Fibroblast of villous mesenchyme (primary cell): ENCODE measurements around the gene RIPOR3. TPM values are rescaled to one million over a fixed set of nuclear protein-coding genes. Genes with fewer than 3 reads are reported as not detected.

Experiments
- DNase-seq: peaks from one replicate; pipeline ENCODE4 v3.0.0-alpha.2; 2010; ENCODE audit warnings: low read depth
- H3K4me3 ChIP-seq: 2 replicates; pipeline ENCODE4 v1.5.1; 2011; ENCODE audit warnings: low read depth, mild to moderate bottlenecking, low read length
- total RNA-seq: library from RNA; depleted of rRNA; stranded (reverse); fragments of >200 nt; gene quantifications from 2 replicates; pipeline ENCODE4 v1.2.3, GENCODE V29; 2012
- TF ChIP-seq, protein P1 (sequence below): IDR thresholded peaks from 2 replicates; pipeline ENCODE4 v1.5.1; 2012; ENCODE audit warnings: low read depth, mild to moderate bottlenecking, low read length; ENCODE audit not compliant: insufficient read depth

The RIPOR3 gene
- total RNA-seq, 1 donor = 28.1 TPM

DNA sequence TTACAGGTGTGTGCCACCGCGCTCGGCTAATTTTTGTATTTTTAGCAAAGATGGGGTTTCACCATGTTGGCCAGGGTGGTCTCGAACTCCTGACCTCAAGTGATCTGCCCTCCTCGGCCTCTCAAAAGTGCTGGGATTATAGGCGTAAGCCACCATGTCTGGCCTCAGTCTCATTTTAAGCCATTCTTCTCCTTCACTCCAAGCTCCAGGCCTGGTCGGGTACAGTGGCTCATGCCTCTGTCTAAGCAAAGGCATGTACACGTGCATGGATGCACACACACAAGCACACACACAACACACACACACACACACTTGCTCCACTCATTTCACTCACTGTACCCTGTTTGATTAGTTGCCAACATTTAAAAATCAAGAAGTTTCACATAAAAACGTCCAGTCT is 32.3 kb upstream of the RIPOR3 start:
- no peak for DNase-seq
- TF ChIP-seq, protein P1, sequence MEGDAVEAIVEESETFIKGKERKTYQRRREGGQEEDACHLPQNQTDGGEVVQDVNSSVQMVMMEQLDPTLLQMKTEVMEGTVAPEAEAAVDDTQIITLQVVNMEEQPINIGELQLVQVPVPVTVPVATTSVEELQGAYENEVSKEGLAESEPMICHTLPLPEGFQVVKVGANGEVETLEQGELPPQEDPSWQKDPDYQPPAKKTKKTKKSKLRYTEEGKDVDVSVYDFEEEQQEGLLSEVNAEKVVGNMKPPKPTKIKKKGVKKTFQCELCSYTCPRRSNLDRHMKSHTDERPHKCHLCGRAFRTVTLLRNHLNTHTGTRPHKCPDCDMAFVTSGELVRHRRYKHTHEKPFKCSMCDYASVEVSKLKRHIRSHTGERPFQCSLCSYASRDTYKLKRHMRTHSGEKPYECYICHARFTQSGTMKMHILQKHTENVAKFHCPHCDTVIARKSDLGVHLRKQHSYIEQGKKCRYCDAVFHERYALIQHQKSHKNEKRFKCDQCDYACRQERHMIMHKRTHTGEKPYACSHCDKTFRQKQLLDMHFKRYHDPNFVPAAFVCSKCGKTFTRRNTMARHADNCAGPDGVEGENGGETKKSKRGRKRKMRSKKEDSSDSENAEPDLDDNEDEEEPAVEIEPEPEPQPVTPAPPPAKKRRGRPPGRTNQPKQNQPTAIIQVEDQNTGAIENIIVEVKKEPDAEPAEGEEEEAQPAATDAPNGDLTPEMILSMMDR = no peak
- no peak overlapping the region for H3K4me3 ChIP-seq

DNA sequence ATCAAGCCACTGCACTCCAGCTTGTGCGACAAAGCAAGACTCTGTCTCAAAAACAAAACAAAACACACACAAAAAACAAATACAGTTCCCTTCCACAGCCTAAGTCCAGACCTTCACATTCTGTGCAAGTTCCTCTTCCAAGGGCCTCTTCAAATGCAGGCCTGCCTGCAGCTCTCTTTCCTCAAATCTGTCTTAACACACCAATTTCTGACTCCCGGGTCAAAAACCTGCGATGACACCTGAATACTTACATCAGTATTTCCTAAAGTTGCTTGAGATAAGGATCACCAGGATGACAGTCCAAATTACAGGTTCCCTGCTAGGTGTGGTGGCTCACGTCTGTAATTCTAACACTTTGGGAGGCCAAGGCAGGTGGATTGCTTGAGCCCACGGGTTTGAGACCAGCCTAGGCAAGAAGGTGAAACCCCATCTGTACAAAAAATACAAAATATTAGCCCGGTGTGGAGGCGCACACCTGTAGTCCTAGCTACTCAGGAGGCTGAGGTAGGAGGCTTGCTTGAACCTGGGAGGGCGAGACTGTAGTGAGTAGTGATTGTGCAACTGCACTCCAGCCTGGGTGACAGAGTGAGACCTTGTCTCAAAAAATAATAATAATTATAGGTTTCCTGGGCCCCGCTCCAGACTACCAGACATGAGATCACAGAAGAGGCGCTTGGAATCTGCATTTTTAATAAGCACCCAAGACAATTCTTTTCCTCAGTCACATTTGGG is 31.2 kb upstream of the RIPOR3 start:
- TF ChIP-seq, protein P1 = no peak
- DNase-seq = no peak
- no peak overlapping the region for H3K4me3 ChIP-seq

DNA sequence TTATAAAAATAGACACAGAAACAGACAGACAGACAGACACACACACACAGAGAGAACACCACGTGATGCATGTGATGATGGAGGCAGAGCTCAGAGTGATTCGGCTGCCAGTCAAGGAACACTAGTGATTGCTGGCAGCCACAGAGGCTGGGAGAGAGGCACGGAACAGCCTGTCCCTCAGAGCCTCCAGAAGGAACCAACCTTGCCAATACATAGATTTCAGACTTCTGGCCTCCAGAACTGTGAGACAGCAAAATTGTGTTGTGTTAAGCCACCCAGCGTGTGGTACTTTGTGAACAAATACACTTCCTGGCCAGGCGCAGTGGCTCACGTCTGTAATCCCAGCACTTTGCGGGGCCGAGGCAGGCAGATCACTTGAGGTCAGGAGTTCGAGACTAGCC is 30.5 kb upstream of the RIPOR3 start:
- H3K4me3 ChIP-seq = no peak overlapping the region
- no peak for DNase-seq
- TF ChIP-seq, protein P1 = no peak

DNA sequence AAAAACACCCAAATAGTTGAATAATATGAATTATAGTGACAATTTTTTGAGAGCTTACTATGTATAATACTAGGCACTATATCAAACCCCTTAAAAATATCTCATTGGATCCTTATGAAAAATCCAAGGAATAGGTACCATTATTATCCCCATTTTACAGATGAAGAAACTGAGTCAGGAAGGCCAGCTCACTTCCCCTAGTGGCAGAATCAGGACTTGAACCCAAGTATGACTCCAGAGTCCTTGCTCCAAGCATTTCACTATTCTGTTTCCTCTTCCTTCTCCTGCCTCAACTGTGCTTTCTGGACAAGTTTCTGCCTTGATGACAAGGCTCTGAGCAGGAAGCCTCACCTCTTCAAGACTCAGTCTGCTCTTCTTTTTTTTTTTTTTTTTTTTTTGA is 29.2 kb upstream of the RIPOR3 start:
- DNase-seq = no peak
- TF ChIP-seq, protein P1 = no peak
- no peak overlapping the region for H3K4me3 ChIP-seq

DNA sequence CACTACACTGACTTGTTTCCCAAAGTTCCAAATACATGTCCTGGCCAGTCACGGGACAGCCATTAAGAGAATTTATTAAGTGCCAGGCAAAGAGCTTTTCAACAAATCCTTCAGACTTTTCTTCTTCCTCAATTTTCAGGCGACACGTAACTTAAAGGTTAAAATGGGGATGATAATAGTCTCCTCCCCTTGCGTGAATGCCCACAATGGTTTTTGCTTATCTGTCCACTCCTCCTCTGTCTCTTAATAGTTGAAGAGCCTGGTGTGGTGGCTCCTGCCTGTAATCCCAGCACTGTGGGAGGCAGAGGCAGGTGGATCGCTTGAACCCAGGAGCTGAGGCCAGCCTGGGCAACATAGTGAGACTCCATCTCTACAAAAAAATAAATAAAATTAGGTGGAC is 28.7 kb upstream of the RIPOR3 start:
- no peak for DNase-seq
- no peak overlapping the region for H3K4me3 ChIP-seq
- TF ChIP-seq, protein P1 = no peak

DNA sequence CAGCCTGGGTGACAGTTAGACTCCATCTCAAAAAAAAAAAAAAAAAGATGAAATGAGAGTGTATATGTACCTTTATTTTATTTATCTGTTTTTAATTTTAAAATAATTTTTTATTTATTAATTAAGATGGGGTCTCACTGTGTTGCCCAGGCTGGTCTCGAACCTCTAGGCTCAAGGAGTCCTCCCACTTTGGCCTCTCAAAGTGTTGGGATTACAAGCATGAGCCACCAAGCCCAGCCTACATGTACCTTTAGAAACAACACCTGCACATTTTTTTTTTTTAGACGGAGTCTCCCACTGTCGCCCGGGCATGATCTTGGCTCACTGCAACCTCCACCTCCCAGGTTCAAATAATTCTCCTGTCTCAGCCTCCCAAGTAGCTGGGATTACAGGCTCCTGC is 28.0 kb upstream of the RIPOR3 start:
- TF ChIP-seq, protein P1 = no peak
- DNase-seq = no peak
- H3K4me3 ChIP-seq = no peak overlapping the region

DNA sequence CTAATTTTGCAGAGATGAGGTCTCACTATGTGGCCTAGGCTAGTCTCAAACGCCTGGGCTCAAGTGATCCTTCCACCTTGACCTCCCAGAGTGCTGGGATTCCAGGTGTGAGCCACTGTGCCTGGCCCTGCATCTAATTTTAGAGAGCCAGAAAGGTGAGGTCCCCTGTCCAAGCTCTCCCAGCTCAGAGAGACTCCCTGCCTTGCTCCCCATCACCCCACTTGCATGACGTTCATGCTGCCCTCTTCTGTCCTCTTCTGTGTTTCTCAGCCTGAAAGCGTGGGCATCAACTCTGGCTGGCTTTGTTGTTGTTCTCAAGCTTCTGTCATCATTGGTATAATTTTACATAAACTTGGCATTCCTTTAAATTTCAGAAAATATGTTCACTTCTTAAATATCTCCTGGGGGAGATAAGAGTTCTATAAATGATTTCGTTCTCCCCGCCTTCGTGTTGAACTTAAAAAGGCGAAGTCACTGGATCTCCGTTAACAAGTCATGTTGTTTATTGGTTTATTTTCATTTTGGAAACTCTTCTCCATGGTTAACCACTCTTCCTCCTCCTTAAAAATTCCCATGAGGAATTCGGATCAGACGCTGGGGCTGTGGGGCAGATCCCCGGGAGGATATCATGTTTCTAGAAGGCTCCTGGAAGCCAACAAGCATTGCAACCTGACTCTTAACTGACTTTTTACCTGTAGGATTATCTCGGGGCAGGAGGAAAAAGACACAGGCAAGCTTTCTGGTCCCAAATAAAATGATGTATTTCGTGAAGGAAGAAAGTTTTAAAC is 26.8 kb upstream of the RIPOR3 start:
- no peak overlapping the region for H3K4me3 ChIP-seq
- DNase-seq = no peak
- TF ChIP-seq, protein P1 = peak; percentile 4
